Stimulated activated CD4-positive, alpha-beta T cell treated with anti-CD3 and anti-CD28 coated beads, Interleukin-4, amount 100 ng/mL, for 1 hour (primary cell): ENCODE data around the gene ATP10B.
A peak's percentile ranks its signal among the peaks of the same experiment; 100 is the strongest.

Experiments used
- DNase-seq: peaks from one replicate; pipeline ENCODE4 v3.0.0-alpha.2; 2020

ATP10B gene

GRCh38 chr5:160543395-160543794, 308.6 kb downstream of the ATP10B start:
- no peak for DNase-seq

DNA sequence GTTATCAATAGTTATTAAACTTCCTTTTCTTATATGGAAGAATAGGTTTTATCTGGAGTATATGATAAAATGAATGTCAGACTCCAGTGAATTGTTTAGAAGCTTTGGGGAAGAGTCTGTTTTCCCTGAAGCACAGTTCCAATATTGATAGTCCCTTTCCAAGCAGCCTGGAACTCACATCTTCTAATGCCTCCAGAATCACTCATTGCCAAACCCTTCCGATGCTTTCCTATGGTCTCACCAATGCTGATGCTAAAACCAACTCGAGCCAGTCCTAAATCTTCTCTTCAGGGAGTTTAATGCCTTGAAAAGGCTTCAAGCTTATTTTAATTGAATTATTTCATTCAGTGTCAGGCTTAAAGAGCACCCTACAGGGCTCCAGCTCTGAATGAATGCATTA, 309.2 kb downstream of the ATP10B start:
- no peak for DNase-seq

DNA sequence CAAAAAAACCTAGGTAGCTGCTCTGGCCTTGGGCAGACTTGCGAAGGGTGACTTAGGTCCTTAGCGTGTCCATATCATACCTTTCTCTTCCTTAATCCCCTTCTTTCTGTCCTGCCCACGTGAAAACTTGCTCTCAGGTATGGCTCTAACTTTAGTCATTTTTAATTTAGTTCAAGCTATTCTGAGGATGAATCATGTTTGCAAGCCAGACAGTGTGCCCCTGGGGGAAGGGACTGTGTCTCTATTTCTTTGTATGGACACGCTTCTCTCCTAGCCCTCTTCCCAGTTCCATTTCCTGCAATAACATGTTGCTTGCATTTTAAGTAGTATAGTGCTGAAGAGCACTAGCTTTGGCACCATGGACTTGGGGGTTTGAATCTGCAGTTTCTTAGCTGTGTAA, 309.7 kb downstream of the ATP10B start:
- no peak for DNase-seq

- peak; percentile 32 for DNase-seq
Measured at GRCh38 chr5:160539431-160539830, 312.6 kb downstream of the ATP10B start.

GRCh38 chr5:160537940-160538339, 314.1 kb downstream of the ATP10B start:
- DNase-seq = no peak

DNA sequence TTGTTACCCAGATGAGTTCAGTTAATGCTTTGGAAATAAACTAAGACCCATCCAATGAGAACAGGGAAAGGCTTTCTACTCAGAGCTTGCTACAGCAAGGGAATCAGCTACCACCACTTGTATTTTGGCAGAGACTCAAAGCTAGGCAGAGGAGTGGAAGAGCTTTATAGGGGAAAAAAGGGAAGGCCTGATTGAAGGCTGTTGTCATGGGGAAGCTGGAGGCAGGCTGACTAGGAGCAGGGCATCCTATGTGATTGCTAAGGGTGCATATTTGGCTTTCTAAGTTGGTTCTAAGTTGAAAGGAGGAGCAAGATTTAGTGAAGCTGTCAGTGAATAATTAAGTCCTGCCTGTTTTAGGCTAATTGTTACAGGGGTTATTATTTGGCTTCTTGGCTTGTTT, 314.9 kb downstream of the ATP10B start:
- no peak for DNase-seq

DNA sequence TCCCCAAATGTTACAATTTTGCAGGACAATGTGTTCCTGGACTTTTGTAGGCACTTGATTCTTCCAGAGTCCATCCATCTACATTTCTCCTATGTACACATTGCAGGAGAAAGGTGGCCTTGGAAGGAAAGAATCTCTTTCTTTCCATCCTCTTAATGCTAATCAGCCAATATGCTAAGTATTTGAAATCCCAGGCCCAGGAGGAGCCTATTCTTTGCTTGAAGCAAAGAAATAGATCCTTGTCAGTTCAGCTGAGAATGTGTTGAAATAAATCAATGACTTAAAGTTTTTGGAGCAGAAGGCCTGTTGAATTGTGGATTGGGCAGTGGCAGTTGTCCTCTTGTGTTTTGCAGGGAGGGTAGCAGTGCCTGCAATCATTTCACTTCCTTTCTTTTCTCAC, 317.1 kb downstream of the ATP10B start:
- DNase-seq = no peak

DNA sequence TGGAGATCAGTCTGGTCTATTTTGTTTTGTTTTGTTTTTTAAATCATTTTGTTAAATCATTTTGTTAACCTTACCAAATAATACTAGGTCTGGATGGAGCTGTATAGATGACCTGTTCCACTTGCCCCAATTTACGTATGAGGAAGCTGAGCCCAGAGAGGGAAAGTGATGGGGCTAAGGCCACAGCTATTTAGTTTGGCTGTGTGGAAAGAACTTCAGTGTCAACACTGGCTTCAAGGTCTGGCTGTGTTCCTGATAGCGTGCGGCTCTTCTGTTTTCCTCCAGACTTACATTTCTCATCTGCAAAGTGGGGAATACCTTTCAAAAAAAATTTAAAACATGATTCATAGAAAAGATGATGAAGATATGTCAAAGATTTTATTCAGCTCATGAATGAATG, 317.9 kb downstream of the ATP10B start:
- no peak for DNase-seq

DNA sequence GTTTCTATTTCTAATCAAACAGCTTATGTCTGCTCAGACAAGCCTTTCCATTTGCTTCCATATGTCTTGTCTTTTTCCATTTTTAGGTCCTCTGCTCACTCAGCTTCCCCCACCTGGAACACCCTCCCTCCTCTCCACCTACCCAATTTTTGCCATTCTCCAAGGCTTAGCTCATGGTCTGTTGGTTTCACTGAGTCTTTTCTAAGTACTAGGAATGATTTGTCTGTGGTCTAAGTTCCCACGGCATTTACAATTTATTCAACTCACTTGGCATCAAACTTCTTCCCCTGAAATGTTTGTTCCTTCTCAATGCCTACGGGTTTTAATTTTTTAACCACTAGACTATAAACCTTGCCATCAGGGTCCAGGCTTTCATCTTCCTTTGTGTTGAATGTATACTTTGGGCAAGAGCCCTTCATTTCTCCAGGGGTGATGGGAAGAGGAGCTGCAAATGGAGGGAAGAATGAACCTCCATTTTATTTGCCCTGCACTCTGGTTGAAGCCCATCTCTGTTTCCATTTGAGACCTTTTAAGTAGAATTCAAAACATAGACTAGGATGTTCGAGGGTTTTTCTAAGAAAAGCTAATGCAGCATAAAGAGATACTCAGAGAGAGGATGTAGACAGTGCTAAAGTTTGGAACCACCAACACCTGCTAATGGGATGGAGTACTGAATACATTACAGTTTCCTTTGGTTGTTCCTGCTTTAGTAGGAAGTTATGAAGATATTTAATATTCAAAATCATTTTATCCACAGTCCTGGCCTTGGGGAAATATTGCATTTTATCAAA, 326.3 kb downstream of the ATP10B start:
- DNase-seq = no peak

- no peak for DNase-seq
Measured at GRCh38 chr5:160524827-160525226, 327.2 kb downstream of the ATP10B start.

DNA sequence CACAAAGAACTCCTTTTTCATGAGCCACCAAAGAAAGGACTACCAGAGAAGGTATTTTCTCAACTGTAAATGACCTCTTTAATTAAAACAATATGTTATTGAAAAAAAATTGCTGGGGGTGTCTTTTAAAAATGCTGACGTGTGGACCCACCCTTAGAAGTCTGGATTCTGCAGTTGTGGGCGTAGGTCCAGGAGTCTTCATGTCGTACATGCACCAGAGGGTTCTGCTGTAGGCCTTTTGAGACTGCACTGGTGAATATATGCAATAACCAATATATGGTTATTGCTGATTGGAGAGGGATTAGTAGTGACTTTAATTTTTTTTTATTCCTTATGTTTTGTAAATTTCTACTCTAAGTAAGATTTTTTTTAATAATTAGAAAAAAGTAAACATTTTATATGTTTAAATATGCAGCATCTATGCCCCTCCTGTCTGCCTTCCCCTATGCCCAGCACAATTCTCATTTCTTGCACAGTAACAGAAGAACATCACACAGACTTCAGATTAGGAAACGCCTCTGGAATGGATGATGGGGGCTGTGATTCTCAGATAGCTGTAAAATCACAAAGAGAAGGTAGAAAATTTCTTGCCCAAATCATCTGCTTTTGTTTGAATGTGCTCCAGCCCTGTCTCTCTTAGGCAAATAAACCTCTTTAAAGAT, 328.4 kb downstream of the ATP10B start:
- no peak for DNase-seq

DNA sequence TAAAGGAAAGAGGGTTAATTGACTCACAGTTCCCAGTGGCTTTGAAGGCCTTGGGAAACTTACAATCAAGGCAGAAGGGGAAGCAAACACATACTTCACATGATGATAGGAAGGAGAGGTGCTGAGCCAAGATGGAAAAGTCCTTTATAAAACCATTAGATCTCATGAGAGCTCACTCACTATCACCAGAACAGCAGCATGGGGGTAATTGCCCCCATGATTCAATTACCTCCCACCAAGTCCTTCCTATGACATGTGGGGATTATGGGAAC, 330.7 kb downstream of the ATP10B start:
- DNase-seq = no peak

- DNase-seq = no peak
Measured at GRCh38 chr5:160520609-160521391, 331.2 kb downstream of the ATP10B start.

- no peak for DNase-seq
Measured at GRCh38 chr5:160516696-160517530, 335.1 kb downstream of the ATP10B start.

DNA sequence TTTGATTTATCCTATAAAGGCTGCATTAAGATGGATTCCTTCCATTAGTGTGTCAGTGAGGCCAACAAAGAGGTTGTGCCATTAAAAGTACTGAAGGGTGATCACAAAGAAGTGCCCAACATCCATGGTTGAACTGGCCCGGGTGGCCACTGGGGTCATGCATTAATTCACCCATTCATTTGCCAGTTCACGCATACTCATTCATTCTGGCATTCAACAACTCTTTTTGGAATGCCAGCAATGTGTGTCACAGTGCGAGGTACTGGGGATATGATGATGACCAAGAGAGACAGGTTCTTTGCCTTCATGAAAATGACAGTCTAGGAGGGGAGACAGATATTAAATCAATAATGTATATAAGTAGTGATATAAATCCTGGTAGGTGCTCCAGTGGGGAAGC, 337.1 kb downstream of the ATP10B start:
- no peak for DNase-seq

- no peak for DNase-seq
Measured at GRCh38 chr5:160514191-160514590, 337.8 kb downstream of the ATP10B start.

GRCh38 chr5:160513485-160513884, 338.5 kb downstream of the ATP10B start:
- DNase-seq = no peak
